Mesothelial cell of epicardium (in vitro differentiated cells): ENCODE results near the gene CSMD2. TPM values are rescaled to one million over a fixed set of nuclear protein-coding genes. Genes with fewer than 3 reads are reported as not detected.

Experiments used
- DNase-seq, 2 experiments: peaks; one replicate each; pipeline ENCODE4 v3.0.0; 2021; ENCODE audit warnings: low spot score in 2 of 2; ENCODE audit not compliant: unreplicated experiment in 2 of 2
- H3K27ac Mint-ChIP-seq: 2 replicates; pipeline ENCODE4 v1.8.0; 2021; ENCODE audit warnings: mixed read lengths
- H3K27me3 Mint-ChIP-seq: 2 replicates; pipeline ENCODE4 v1.8.0; 2021; ENCODE audit warnings: low read depth, mixed read lengths
- H3K36me3 Mint-ChIP-seq: 2 replicates; pipeline ENCODE4 v1.8.0; 2021; ENCODE audit warnings: mixed read lengths
- H3K4me1 Mint-ChIP-seq: 2 replicates; pipeline ENCODE4 v1.8.0; 2021; ENCODE audit warnings: mixed read lengths
- H3K4me3 Mint-ChIP-seq: 2 replicates; pipeline ENCODE4 v1.8.0; 2021; ENCODE audit warnings: mild to moderate bottlenecking, moderate library complexity, mixed read lengths
- H3K9me3 Mint-ChIP-seq: 2 replicates; pipeline ENCODE4 v1.8.0; 2021; ENCODE audit warnings: mixed read lengths
- total RNA-seq: library from RNA; stranded (reverse); gene quantifications from 3 replicates; pipeline ENCODE4 v1.2.1, GENCODE V29; 2021
- TF ChIP-seq, protein P1 (sequence below): fragments of 200-600 bp; sonication (generic); IDR thresholded peaks from one replicate; pipeline ENCODE4 v1.5.0; 2021; ENCODE audit warnings: antibody characterized with exemption; ENCODE audit not compliant: unreplicated experiment

The CSMD2 gene
- total RNA-seq, 1 donor from 2014 or later, result 1.9 TPM

GRCh38 chr1:33635336-33636012 lies 529.6 kb downstream of the CSMD2 start:
- DNase-seq, result no peak
- H3K27ac Mint-ChIP-seq, result no peak overlapping the region
- TF ChIP-seq, protein P1, sequence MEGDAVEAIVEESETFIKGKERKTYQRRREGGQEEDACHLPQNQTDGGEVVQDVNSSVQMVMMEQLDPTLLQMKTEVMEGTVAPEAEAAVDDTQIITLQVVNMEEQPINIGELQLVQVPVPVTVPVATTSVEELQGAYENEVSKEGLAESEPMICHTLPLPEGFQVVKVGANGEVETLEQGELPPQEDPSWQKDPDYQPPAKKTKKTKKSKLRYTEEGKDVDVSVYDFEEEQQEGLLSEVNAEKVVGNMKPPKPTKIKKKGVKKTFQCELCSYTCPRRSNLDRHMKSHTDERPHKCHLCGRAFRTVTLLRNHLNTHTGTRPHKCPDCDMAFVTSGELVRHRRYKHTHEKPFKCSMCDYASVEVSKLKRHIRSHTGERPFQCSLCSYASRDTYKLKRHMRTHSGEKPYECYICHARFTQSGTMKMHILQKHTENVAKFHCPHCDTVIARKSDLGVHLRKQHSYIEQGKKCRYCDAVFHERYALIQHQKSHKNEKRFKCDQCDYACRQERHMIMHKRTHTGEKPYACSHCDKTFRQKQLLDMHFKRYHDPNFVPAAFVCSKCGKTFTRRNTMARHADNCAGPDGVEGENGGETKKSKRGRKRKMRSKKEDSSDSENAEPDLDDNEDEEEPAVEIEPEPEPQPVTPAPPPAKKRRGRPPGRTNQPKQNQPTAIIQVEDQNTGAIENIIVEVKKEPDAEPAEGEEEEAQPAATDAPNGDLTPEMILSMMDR, result no peak
- H3K27me3 Mint-ChIP-seq, result peaks cover 75% of the 10 kb centered on the region
- no peaks in the 10 kb centered on the region for H3K9me3 Mint-ChIP-seq
- no peak overlapping the region for H3K4me3 Mint-ChIP-seq
- H3K4me1 Mint-ChIP-seq, result no peaks in the 10 kb centered on the region
- H3K36me3 Mint-ChIP-seq, result no peaks in the 10 kb centered on the region

GRCh38 chr1:33634806-33635205 lies 530.2 kb downstream of the CSMD2 start:
- no peaks in the 10 kb centered on the region for H3K36me3 Mint-ChIP-seq
- TF ChIP-seq, protein P1, result peak; percentile 61
- no peak for DNase-seq
- H3K27me3 Mint-ChIP-seq, result peaks cover 80% of the 10 kb centered on the region
- no peaks in the 10 kb centered on the region for H3K9me3 Mint-ChIP-seq
- H3K4me1 Mint-ChIP-seq, result no peaks in the 10 kb centered on the region
- no peak overlapping the region for H3K4me3 Mint-ChIP-seq
- H3K27ac Mint-ChIP-seq, result no peak overlapping the region

DNA sequence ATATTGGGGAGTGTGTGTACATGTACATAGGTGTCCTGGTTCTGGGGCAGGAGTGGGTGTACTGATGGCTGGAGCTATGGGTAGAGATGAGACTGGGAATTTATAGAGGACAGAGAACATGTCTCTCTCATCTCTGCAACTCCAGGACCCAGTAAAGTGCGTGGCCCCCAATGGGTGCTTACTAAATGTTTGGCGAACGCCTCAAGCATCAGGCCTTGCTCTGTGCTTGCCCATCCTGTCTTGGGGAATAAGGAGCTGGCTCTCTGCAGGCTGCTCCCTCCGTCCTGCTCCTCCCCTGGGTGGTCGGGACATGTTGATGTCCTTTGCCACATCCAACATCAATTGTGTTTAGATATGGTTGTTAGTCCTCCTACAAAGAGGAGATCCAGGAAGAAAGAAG lies 530.9 kb downstream of the CSMD2 start:
- DNase-seq, result no peak
- Mint-ChIP-seq H3K36me3 (no peaks in the 10 kb centered on the region), H3K27me3 (peaks cover 80% of the 10 kb centered on the region), H3K27ac (no peak overlapping the region), H3K4me3 (no peak overlapping the region), H3K4me1 (no peaks in the 10 kb centered on the region), H3K9me3 (no peaks in the 10 kb centered on the region)
- TF ChIP-seq, protein P1, result no peak

DNA sequence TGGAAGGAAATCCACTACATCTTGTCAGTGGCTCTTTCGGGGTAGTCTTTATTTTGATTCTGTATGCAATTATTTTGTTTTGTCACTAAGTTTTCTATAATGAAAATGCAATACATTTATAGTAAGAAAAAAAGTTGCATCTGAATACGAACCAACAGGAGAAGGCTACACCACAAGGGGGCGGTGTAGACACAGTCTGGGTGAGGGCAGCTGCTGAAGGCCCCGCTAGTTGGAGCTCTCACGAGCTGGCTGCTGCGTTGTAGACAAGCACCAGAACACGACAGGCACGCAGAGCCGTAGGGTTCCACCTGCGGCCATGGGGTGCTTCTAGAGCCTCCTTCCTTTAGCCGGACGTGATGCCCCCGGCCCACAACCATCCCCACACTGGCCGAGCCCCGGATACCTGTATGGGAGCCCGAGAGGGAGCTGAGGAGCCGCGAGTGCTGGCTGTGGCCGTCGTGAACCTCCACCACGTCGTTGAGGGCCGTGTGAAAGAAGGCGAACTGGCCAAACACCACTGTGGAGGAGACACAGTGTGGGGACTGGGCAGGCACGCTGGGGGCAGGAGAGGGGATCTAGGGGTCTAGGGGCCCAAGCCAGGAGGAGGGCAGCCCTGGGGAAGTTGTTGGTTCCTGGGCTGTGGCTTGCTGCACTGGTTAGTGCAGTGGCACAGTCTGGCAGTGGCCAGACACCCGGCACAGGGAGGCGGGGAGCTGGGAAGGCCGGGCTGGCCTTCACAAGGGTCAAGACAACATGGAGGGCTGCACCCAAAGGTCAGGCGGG lies 531.8 kb downstream of the CSMD2 start:
- Mint-ChIP-seq H3K27ac (no peak overlapping the region), H3K9me3 (no peaks in the 10 kb centered on the region)
- TF ChIP-seq, protein P1, result peak; percentile 85

GRCh38 chr1:33630686-33631085 lies 534.3 kb downstream of the CSMD2 start:
- Mint-ChIP-seq H3K4me1 (peaks cover 1% of the 10 kb centered on the region), H3K27ac (no peak overlapping the region), H3K9me3 (no peaks in the 10 kb centered on the region), H3K27me3 (peaks cover 77% of the 10 kb centered on the region), H3K4me3 (no peak overlapping the region), H3K36me3 (no peaks in the 10 kb centered on the region)
- TF ChIP-seq, protein P1, result no peak
- DNase-seq, result no peak

More for the DNA sequence above, 531.8 kb downstream of the CSMD2 start:
- Mint-ChIP-seq H3K4me1 (no peaks in the 10 kb centered on the region), H3K36me3 (no peaks in the 10 kb centered on the region), H3K27me3 (peaks cover 80% of the 10 kb centered on the region), H3K4me3 (no peak overlapping the region)
- peak; percentile 83 to 97 for DNase-seq
